HPDE6-E6E7 (cell line): ENCODE results near the gene CYP1A1.
"Not testable (repeated sequence)": the region's sequence is repeated elsewhere in the genome, so short reads cannot be mapped to it uniquely, and the experiment has no call there.

Experiments used
- DNase-seq: peaks from one replicate; pipeline ENCODE4 v3.0.0; 2011; ENCODE audit warnings: missing footprints; ENCODE audit errors: extremely low spot score

Gene CYP1A1

DNA sequence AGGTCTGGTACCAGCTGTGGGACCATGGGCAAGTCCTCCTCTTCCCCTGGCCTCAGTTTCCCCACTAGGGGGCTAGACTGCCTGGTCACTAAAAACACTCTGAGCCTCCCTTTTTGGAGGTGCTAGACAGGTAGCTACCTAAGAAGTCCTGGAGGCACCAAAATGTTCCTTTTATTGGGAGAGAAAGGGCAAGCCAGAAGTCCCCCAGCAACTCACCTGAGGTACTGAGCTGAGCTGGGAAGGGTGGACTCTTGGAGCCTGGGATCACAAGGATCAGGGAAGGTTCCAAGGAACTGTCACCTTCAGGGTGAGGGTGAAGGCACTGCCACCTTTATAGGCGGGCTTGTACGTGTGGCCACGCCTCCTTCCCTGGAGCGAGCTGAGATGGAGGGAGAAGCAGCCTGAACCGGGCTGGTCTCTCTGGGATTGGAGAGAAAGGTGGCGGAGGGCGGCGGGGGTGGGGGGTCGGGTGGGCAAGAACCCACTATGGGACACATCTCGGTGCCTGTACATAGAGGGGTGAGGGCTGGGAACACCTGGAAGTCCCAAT is at the start of gene CYP1A1:
Gene CYP1A1 (minus strand): TSS at position 304 of the 550 bp plus-strand sequence. CDS start 2,431 bp downstream, outside the sequence.
- no peak for DNase-seq

DNA sequence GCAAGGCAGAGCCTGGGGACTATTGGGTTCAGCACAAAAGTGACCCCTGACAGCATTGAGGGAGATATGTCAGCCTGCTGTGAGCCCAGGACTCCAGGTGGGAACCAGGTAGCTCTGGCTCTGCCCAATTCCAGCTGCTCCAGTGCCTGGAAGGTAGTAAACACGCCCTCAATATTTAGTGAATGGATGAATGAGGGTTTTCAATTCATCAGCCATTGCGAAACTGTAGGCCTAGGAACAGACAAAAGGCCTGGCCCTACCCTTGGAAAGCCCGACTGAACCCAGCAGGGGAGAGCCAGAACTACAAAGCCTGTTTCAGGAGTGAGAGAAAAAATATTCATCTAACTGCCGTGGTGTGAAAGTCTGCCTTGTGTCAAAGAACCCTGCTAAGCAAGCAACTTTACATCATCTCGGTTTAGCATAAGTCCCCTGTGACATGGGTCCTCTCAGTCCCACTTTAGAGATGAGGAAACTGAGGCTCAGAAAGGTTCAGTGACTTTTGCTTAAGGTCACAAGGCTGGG is 48.5 kb upstream of the CYP1A1 start:
- DNase-seq: no peak

- no peak for DNase-seq
Observed at GRCh38 chr15:74773329-74773728, 48.0 kb upstream of the CYP1A1 start.

- DNase-seq: no peak
Observed at GRCh38 chr15:74770211-74770903, 45.0 kb upstream of the CYP1A1 start.

DNA sequence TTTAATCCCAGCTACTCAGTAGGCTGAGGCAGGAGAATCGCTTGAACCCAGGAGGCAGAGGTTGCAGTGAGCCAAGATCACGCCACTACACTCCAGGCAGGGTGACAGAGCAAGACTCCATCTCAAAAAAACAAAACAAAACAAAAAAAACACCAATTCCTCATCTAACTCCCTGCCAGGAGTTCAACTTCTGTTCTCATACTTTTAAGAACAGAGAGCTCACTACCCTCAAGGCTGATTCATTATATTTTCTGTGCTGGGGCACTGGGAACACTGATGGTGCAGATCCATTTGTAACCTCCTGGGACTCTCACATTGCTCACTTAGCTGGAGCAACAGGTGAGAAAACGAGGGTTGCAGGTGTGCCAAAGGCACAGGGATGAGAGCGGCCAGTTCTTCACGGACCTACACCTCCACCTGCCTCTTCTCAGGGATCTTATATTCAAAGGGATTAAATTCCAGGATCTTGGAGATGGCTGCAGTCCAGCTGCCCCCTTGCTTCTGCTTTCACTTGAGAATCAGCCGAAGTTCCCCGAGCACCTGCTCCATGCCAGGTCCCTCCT is 44.2 kb upstream of the CYP1A1 start:
- DNase-seq: no peak

GRCh38 chr15:74768771-74769342 is 43.5 kb upstream of the CYP1A1 start:
- DNase-seq: peak; percentile 71

- DNase-seq: no peak
Observed at GRCh38 chr15:74768099-74768770, 42.9 kb upstream of the CYP1A1 start.

- DNase-seq: no peak
Observed at GRCh38 chr15:74767167-74768098, 42.1 kb upstream of the CYP1A1 start.

- DNase-seq: peak; percentile 81
Observed at GRCh38 chr15:74763416-74763815, 38.1 kb upstream of the CYP1A1 start.

DNA sequence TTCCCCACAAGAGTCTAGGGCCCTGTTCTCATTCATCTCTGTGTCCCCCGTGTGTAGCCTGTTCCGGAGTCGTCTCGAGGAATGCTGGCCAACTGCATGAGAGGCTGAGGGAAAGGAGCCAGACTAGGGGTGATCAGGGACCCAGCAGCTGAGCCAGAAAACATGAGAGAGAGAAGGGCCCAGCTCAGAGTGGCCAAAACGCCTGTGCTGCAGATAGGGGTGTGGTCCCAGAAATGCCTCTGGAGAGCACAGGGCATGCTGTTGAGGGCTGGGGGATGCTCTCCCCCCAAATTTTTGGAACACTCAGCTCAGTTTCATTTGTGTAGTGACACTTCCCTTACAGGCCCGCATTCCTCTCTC is 37.4 kb upstream of the CYP1A1 start:
- DNase-seq: no peak

DNA sequence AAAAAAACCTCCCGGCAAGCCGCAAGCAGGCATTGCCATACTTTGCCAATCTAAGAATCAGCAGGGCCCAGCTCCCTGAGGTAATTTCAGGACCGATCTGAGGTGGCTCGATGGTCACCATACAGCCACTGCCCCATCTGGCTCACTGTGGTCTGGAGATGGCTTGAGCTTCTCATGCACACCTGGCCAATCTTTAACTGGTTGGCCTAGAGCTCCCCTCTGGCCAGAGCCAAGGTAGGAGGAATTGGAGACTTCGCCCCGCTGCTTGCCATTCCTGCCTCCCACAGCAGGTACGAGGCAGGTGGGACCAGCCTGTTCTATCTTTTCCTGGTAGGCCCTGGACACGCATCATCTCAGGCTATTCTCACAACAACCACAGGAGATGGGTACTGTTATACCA is 33.4 kb upstream of the CYP1A1 start:
- no peak for DNase-seq

DNA sequence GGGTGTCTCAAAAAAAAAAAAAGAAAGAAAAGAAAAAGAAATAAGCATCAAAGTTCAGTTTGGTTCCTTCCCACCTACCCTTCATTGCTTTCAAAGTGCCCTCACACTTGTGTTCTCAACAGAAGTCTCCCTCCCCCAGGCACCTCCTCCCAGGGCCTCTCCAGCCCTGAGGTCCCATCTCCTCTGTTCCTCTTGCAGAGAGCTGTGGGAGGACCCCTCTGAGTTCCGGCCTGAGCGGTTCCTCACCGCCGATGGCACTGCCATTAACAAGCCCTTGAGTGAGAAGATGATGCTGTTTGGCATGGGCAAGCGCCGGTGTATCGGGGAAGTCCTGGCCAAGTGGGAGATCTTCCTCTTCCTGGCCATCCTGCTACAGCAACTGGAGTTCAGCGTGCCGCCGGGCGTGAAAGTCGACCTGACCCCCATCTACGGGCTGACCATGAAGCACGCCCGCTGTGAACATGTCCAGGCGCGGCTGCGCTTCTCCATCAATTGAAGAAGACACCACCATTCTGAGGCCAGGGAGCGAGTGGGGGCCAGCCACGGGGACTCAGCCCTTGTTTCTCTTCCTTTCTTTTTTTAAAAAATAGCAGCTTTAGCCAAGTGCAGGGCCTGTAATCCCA is 29.4 kb upstream of the CYP1A1 start:
- DNase-seq: no peak

DNA sequence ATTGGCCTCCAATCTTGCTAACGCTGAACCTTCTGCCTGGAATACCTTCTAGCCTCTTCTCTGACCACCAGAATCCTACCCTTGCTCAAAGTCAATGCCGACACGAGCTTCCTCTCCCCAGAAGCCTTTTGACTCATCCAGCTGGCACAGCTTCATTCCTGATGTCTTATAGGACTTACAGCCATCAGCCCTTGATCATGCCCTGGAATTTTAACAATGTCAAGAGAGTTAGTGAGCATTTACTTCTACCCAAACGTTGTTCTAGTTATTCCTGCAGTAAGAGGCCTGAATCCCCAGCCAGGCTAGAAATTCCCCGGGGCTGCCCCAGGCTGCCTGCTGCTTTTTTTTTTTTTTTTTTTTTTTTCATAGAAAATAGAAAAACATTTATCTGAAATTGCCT is 27.2 kb upstream of the CYP1A1 start:
- peak; percentile 27 for DNase-seq

GRCh38 chr15:74752011-74752410 is 26.7 kb upstream of the CYP1A1 start:
- no peak for DNase-seq

- no peak for DNase-seq
Observed at GRCh38 chr15:74750751-74751150, 25.4 kb upstream of the CYP1A1 start.

- DNase-seq: no peak
Observed at GRCh38 chr15:74749832-74750231, 24.5 kb upstream of the CYP1A1 start.

GRCh38 chr15:74748322-74748946 is 23.1 kb upstream of the CYP1A1 start, which contains the start of gene CYP1A2:
TSS of gene CYP1A2 (plus strand) at chr15:74748845. CDS start at chr15:74749739, 894 bp downstream.
- DNase-seq: no peak

GRCh38 chr15:74746389-74746788 is 21.1 kb upstream of the CYP1A1 start:
- DNase-seq: no peak

DNA sequence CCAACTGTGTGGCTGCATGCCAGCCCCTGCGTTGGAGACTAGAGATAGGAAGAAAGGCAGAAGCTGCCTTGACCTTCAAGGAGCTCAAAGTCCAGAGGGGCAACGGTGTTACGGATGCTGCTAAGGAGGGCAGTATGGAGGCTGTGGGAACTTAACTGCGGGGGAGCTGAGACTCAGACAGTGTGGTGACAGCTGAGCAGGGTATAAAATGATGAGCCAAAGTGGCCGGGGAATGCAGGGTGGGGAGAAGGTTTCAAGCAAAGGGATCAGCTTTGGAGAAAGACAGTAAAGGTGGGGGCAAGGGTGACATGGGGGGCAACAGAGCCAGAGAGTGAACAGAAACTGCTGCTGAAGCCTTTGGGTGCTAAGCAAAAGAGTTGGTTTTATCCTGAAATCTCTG is 17.1 kb upstream of the CYP1A1 start:
- DNase-seq: no peak

- DNase-seq: not testable (repeated sequence)
Observed at GRCh38 chr15:74738239-74738638, 12.9 kb upstream of the CYP1A1 start.
